Astrocyte of the cerebellum (primary cell): ENCODE results near the gene PIRT.

Experiments
- DNase-seq: peaks from one replicate; pipeline ENCODE4 v3.0.0-alpha.2; 2011; ENCODE audit warnings: low read depth
- H3K4me3 ChIP-seq: 2 replicates; pipeline ENCODE4 v1.5.1; 2011; ENCODE audit warnings: mild to moderate bottlenecking, low read depth, low read length, moderate library complexity
- CTCF ChIP-seq: IDR thresholded peaks from 2 replicates; pipeline ENCODE4 v1.5.1; 2012; ENCODE audit warnings: low read length, low read depth, moderate library complexity, mild to moderate bottlenecking; ENCODE audit errors: missing control alignments
- in situ Hi-C: cut with HindIII; loops from 2 replicates; pipeline ENCODE4 v1.10.0; 2017; ENCODE audit warnings: low sequenced_read_pairs

Gene PIRT

GRCh38 chr17:10787306-10788045 lies 50.4 kb downstream of the PIRT start:
- no peak for DNase-seq
- no peak for TF ChIP-seq CTCF
- in situ Hi-C loops: no loop called here
- H3K4me3 ChIP-seq: no peak overlapping the region

GRCh38 chr17:10785295-10785694 lies 52.6 kb downstream of the PIRT start:
- in situ Hi-C loops: no loop called here
- DNase-seq: no peak
- no peak for TF ChIP-seq CTCF
- H3K4me3 ChIP-seq: no peak overlapping the region

- no peak for DNase-seq
- in situ Hi-C loops: no loop called here
- H3K4me3 ChIP-seq: no peak overlapping the region
- no peak for TF ChIP-seq CTCF
Observed at GRCh38 chr17:10779609-10780008, 58.3 kb downstream of the PIRT start.

GRCh38 chr17:10777890-10778289 lies 60.0 kb downstream of the PIRT start:
- no peak for TF ChIP-seq CTCF
- in situ Hi-C loops: no loop called here
- no peak overlapping the region for H3K4me3 ChIP-seq
- DNase-seq: no peak

GRCh38 chr17:10777131-10777807 lies 60.6 kb downstream of the PIRT start:
- no peak for DNase-seq
- TF ChIP-seq CTCF: no peak
- in situ Hi-C loops: no loop called here
- no peak overlapping the region for H3K4me3 ChIP-seq

GRCh38 chr17:10776381-10776780 lies 61.5 kb downstream of the PIRT start:
- no peak for DNase-seq
- H3K4me3 ChIP-seq: no peak overlapping the region
- in situ Hi-C loops: no loop called here
- TF ChIP-seq CTCF: no peak
